Upper lobe of right lung (tissue), 1 donor: Measurements from ENCODE around the gene GAL3ST3. TPM values are rescaled to one million over a fixed set of nuclear protein-coding genes. Genes with fewer than 3 reads are reported as not detected.
A peak's percentile ranks its signal among the peaks of the same experiment; 100 is the strongest.

ENCODE experiments used
- ATAC-seq: fragments of 200-7000 bp; cut with Tn5 transposase; one replicate; pipeline ENCODE4 v1.9.1; 2020; ENCODE audit warnings: mild to moderate bottlenecking, moderate library complexity
- DNase-seq: peaks from one replicate; pipeline ENCODE4 v3.0.0-alpha.2; 2020
- H3K27ac ChIP-seq: fragments of 200-600 bp; one replicate; pipeline ENCODE4 v1.8.0; 2022
- H3K27me3 ChIP-seq: fragments of 200-600 bp; one replicate; pipeline ENCODE4 v1.8.0; 2022; ENCODE audit warnings: mild to moderate bottlenecking
- H3K36me3 ChIP-seq: fragments of 200-600 bp; one replicate; pipeline ENCODE4 v1.8.0; 2022
- H3K4me1 ChIP-seq: fragments of 200-600 bp; one replicate; pipeline ENCODE4 v1.8.0; 2022
- H3K4me3 ChIP-seq: fragments of 200-600 bp; one replicate; pipeline ENCODE4 v1.8.0; 2022; ENCODE audit warnings: mild to moderate bottlenecking
- H3K9me3 ChIP-seq: fragments of 200-600 bp; one replicate; pipeline ENCODE4 v1.8.0; 2022
- intact Hi-C: fragments of 100-400 bp; cut with DNase I; formaldehyde crosslinking; loops from one replicate; pipeline ENCODE4 v1.11.0; 2022
- total RNA-seq: library from RNA; stranded (reverse); fragmentation: NEBNext Ultra II Directional; extraction: Animal tissue kit (Norgen Biotek cat#: 25700); gene quantifications from one replicate; pipeline ENCODE4 v1.2.1, GENCODE V29; 2021
- TF ChIP-seq, protein P1 (sequence below): fragments of 200-600 bp; IDR thresholded peaks from one replicate; pipeline ENCODE4 v1.8.0; 2022; ENCODE audit warnings: antibody characterized with exemption
- donor health status: DM: no; HTN: yes; CAD: no; lungs with severe emphysema.

Gene GAL3ST3
- total RNA-seq, 1 donor from 2014 or later = not detected

GRCh38 chr11:66001942-66002647, 46.9 kb downstream of the GAL3ST3 start, which contains the start of the genes BANF1 and EIF1AD:
TSS of gene BANF1 (plus strand) at chr11:66002503. CDS start at chr11:66003251, 748 bp downstream.
TSS of gene EIF1AD (minus strand) at chr11:66002157. CDS start at chr11:66000389, 1,768 bp downstream.
- peak within 1 kb of the TSS; percentile 98 for H3K4me3 ChIP-seq
- no peaks in the 10 kb centered on the region for H3K27me3 ChIP-seq
- peaks cover 52% of the 10 kb centered on the region for H3K36me3 ChIP-seq
- intact Hi-C loops = no loop called here
- no peaks in the 10 kb centered on the region for H3K9me3 ChIP-seq
- H3K4me1 ChIP-seq = peaks cover 21% of the 10 kb centered on the region
- TF ChIP-seq, protein P1, sequence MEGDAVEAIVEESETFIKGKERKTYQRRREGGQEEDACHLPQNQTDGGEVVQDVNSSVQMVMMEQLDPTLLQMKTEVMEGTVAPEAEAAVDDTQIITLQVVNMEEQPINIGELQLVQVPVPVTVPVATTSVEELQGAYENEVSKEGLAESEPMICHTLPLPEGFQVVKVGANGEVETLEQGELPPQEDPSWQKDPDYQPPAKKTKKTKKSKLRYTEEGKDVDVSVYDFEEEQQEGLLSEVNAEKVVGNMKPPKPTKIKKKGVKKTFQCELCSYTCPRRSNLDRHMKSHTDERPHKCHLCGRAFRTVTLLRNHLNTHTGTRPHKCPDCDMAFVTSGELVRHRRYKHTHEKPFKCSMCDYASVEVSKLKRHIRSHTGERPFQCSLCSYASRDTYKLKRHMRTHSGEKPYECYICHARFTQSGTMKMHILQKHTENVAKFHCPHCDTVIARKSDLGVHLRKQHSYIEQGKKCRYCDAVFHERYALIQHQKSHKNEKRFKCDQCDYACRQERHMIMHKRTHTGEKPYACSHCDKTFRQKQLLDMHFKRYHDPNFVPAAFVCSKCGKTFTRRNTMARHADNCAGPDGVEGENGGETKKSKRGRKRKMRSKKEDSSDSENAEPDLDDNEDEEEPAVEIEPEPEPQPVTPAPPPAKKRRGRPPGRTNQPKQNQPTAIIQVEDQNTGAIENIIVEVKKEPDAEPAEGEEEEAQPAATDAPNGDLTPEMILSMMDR = no peak
- H3K27ac ChIP-seq = peak within 1 kb of the TSS; percentile 95
- DNase-seq (peak; percentile 93), ATAC-seq (peak; percentile 95)

- Histone ChIP-seq H3K9me3 (no peaks in the 10 kb centered on the region), H3K27me3 (no peaks in the 10 kb centered on the region), H3K4me3 (no peak overlapping the region), H3K27ac (no peak overlapping the region), H3K4me1 (peaks cover 13% of the 10 kb centered on the region), H3K36me3 (peaks cover 38% of the 10 kb centered on the region)
- TF ChIP-seq, protein P1 = no peak
- intact Hi-C loops = no loop called here
- DNase-seq = no peak
- ATAC-seq = no peak
Observed at GRCh38 chr11:65997286-65997685, 51.7 kb downstream of the GAL3ST3 start.

GRCh38 chr11:65992056-65992455, 56.9 kb downstream of the GAL3ST3 start:
- no peaks in the 10 kb centered on the region for H3K27me3 ChIP-seq
- no peak overlapping the region for H3K4me3 ChIP-seq
- DNase-seq = no peak
- peaks cover 6% of the 10 kb centered on the region for H3K36me3 ChIP-seq
- TF ChIP-seq, protein P1 = no peak
- intact Hi-C loops = no loop called here
- H3K4me1 ChIP-seq = no peaks in the 10 kb centered on the region
- no peak overlapping the region for H3K27ac ChIP-seq
- ATAC-seq = no peak
- H3K9me3 ChIP-seq = no peaks in the 10 kb centered on the region

Other genes with a start within 250 kb of the GAL3ST3 start
- gene SNX32, start 215.2 kb downstream of the GAL3ST3 start, total RNA-seq = not detected
- 608 TPM for gene CFL1, start 191.0 kb downstream of the GAL3ST3 start, total RNA-seq
- 49.4 TPM for gene MUS81, start 188.7 kb downstream of the GAL3ST3 start, total RNA-seq
- 62.0 TPM for gene EFEMP2, start 176.4 kb downstream of the GAL3ST3 start, total RNA-seq
- 17.2 TPM for gene CTSW, start 169.3 kb downstream of the GAL3ST3 start, total RNA-seq
- 35.5 TPM for gene FIBP, start 160.7 kb downstream of the GAL3ST3 start, total RNA-seq
- gene CCDC85B, start 158.5 kb downstream of the GAL3ST3 start, total RNA-seq = 36.4 TPM
- 3.9 TPM for gene FOSL1, start 148.8 kb downstream of the GAL3ST3 start, total RNA-seq
- gene C11orf68, start 130.1 kb downstream of the GAL3ST3 start, total RNA-seq = 34.7 TPM
- gene DRAP1, start 129.7 kb downstream of the GAL3ST3 start, total RNA-seq = 62.8 TPM
- gene TSGA10IP, start 103.7 kb downstream of the GAL3ST3 start, total RNA-seq = not detected
- 53.3 TPM for gene SART1, start 87.4 kb downstream of the GAL3ST3 start, total RNA-seq
- 32.6 TPM for gene EIF1AD, start 47.0 kb downstream of the GAL3ST3 start, total RNA-seq
- 167 TPM for gene BANF1, start 46.7 kb downstream of the GAL3ST3 start, total RNA-seq
- gene CST6, start 37.2 kb downstream of the GAL3ST3 start, total RNA-seq = 23.7 TPM
- 3.4 TPM for gene CATSPER1, start 22.7 kb downstream of the GAL3ST3 start, total RNA-seq
- 149 TPM for gene SF3B2, start 3.2 kb upstream of the GAL3ST3 start, total RNA-seq
- 55.9 TPM for gene PACS1, start 21.1 kb upstream of the GAL3ST3 start, total RNA-seq
- gene KLC2, start 208.5 kb upstream of the GAL3ST3 start, total RNA-seq = 27.6 TPM
- 138 TPM for gene RAB1B, start 219.5 kb upstream of the GAL3ST3 start, total RNA-seq
- gene CNIH2, start 229.0 kb upstream of the GAL3ST3 start, total RNA-seq = 1.6 TPM
- gene YIF1A, start 240.0 kb upstream of the GAL3ST3 start, total RNA-seq = 66.9 TPM
- 0.41 TPM for gene TMEM151A, start 242.7 kb upstream of the GAL3ST3 start, total RNA-seq